ENCODE results near the gene ST3GAL3.

Gene ST3GAL3

GRCh38 chr1:43791243-43791642, 83.9 kb downstream of the ST3GAL3 start:
- DNase-seq, result no peak

DNA sequence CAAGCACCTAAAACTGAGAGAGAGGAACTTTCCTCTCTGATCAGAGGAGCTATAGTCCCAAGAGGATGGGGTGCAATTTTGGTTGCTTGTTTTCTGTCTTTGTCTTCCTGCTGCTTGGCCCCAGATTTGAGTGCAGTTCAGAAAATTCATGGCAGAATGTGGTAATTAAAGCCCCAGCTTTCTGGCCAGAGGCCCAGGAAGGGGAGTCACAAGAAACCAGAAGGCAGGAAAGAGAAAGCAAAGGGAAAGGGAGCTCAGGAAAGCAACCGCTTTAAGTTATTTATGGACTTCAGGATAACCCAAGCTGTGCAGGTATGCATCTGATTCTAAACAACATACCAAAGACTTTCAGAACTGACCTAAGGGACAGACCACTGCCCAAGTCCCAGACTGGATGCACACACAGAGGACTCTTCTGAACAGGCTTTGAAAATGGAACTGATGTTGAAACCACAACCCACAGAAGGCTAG, 88.8 kb downstream of the ST3GAL3 start:
- no peak for DNase-seq

DNA sequence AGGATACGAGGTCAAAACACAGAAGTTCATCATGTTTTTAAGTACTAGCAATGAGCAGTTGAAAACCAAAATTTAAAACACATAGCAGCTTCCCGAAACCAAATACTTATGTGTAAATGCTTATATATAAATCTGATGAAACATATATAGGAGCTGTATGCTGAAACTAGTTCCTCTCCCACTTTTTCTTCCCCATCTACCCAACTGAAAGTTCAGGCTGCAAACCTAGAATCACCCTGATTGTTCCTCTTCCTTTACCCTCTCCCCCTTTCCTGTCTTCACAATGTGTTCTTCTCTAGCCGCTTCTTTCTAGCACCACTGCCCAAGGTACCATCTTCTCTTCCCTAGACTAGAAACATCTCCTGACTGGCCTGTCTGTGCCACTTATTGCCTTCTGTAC, 90.6 kb downstream of the ST3GAL3 start:
- no peak for DNase-seq

GRCh38 chr1:43799656-43800635, 92.6 kb downstream of the ST3GAL3 start:
- DNase-seq, result no peak

GRCh38 chr1:43800771-43801170, 93.4 kb downstream of the ST3GAL3 start:
- no peak for DNase-seq

DNA sequence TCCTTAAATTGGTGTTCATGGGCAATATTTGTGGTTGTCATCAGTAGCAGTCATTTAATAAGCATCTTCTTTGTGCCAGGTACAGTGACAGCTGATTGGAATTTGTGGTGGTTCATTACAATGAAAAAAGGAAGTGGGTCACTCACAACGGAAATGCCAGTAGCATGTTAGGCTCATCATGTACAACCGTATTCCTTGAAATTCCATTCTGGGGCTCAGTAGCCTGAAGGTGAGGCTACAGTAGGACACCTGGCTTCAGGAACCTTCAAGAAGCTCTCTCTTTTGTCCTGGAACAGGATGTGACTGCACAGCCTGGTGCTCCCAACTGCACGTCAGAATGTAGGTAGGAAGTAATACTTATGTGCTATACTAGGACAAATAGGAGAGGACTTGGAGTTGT, 93.9 kb downstream of the ST3GAL3 start:
- DNase-seq, result no peak

DNA sequence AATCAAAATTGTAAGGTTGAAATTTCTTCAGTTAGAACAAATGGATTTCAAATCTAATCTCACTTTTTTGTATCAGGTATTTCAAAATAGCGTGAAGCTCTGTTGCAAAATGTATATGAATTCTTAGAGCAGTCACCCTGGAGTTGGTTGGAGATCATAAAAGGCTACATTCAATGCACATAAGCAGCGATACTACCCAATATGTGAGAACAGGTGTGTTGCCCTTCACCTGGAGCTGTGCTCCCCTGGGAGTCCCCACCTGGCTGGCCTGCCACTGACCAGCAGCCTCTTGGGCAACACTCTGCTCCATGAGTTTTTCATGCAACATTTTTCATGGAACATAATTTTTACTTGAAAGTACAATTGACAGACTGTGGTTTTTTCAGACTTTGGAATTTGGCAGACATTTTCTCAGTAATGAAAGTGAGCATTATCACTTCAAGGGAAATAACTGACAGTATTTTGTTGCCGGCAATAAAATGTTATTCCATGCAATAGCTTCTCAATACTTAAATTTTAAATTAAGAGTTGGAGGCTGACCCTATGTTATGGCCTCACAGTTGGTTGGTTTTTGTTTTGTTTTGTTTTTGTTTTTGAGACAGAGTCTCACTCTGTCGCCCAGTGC, 95.1 kb downstream of the ST3GAL3 start:
- DNase-seq, result no peak

- DNase-seq, result no peak
Observed at GRCh38 chr1:43803105-43803504, 95.8 kb downstream of the ST3GAL3 start.

- DNase-seq, result no peak
Observed at GRCh38 chr1:43803646-43804045, 96.3 kb downstream of the ST3GAL3 start.

GRCh38 chr1:43804569-43804968, 97.2 kb downstream of the ST3GAL3 start:
- DNase-seq, result no peak

GRCh38 chr1:43805340-43805739, 98.0 kb downstream of the ST3GAL3 start:
- DNase-seq, result no peak

GRCh38 chr1:43806183-43806582, 98.8 kb downstream of the ST3GAL3 start:
- no peak for DNase-seq

GRCh38 chr1:43809097-43809673, 101.8 kb downstream of the ST3GAL3 start:
- no peak for DNase-seq

GRCh38 chr1:43812579-43812978, 105.2 kb downstream of the ST3GAL3 start:
- no peak for DNase-seq

DNA sequence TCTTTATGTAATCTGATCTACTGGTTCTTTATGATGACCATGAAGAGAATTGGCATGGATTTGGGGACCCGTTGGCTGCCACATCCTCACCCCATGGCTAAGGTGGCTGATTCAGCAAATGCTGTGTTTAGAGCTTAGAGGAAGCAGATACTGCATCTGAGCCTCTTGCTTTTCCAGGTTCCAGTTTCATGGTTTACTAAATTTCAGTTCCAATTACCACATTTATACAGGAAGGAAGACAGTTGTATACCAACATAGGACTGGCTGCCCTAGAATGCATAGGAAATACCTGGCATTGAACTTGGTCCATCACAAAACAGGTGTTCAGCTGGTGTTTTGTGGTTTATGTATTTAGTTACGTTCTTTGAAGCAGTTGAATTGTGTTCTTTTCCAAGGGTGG, 107.1 kb downstream of the ST3GAL3 start:
- no peak for DNase-seq

DNA sequence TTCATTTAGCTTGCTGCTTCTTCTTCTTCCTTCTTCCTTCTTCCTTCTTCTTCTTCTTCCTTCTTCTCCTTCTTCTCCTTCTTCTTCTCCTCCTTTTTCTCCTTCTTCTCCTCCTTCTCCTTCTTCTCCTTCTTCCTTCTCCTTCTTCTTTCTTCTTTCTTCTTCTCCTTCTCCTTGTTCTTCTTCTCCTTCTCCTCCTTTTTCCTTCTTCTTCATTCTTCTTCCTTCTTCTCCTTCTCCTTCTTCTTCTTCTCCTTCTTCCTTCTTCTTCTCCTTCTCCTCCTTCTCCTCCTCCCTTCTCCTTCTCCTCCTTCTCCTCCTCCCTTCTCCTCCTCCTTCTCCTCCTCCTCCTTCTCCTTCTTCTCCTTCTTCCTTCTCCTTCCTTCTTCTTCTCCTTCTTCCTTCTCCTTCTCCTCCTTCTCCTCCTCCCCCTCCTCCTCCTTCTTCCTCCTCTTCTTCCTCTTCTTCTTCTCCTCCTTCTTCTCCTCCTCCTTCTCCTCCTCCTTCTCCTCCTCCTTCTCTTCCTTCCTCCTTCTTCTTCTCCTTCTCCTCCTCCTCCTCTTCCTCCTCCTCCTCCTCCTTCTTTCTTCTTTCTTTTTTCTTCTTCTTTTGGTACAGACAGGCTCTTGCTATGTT, 110.1 kb downstream of the ST3GAL3 start:
- no peak for DNase-seq

GRCh38 chr1:43818691-43819090, 111.4 kb downstream of the ST3GAL3 start:
- DNase-seq, result no peak

- DNase-seq, result no peak
Observed at GRCh38 chr1:43819357-43819756, 112.0 kb downstream of the ST3GAL3 start.

- DNase-seq, result no peak
Observed at GRCh38 chr1:43821471-43821870, 114.1 kb downstream of the ST3GAL3 start.

DNA sequence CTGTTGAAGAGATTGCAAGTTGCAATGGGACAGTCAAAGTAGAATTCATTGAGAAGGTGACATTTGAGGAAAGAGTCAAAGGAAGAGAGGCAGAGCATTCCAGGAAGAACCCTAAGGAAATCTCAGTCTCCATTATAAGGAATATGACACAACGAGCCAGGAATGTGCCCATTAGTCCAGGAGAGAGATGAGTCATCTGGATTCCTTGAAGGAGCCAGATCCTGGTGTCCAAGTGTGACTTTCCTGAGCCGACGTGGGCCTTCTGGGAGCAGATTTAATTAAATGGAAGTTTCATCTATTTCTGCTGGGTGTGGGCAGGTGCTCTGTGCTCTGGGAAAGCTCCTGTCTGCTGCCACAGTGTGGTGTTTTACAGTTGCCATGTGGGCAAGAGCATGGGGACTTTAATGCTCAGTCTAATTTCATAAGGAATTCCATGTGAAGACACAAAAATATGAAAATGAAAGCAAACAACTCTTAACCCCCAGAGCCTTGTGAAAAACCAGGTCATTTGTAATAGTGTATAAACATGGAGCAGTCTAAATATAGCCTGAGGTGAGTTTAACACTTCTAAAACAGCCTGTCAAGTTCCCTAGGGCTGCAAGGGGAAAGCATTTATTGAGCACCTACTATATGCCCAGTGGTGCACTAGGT, 114.8 kb downstream of the ST3GAL3 start:
- DNase-seq, result no peak

DNA sequence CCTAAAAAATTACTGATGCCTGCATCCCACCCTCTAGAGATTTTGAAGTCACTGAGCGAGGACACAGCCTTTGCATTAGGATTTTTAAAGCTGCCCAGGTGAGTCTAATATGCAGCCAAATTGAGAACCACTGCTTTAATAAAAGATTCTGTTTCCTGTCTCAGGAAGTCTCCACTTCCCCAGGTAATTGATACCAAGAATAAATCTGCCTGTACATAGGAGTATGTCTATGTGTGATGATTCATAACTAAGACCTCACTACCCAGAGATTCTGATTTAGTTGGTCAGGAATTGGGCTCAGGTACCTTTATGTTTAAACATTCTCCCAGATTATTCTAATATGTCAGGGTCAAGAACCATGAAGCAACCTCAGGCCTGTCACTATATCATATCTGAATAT, 117.5 kb downstream of the ST3GAL3 start:
- DNase-seq, result no peak

DNA sequence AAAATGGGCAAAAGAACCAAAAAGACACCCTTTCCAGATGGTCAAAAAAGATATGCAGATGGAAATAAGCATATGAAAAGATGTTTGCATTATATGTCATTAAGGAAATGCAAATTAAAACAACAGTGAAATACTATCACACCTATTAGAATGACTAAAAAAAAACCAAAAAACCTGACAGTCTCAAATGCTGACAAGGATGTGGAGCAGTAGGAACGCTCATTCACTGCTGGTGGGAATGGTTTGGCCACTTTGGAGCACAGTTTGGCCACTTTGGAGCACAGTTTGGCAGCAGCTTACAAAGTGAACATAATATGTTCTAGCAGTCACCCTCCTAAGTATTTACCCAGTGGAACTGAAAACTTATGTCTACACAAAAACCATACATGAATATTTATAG, 121.2 kb downstream of the ST3GAL3 start:
- DNase-seq, result no peak

DNA sequence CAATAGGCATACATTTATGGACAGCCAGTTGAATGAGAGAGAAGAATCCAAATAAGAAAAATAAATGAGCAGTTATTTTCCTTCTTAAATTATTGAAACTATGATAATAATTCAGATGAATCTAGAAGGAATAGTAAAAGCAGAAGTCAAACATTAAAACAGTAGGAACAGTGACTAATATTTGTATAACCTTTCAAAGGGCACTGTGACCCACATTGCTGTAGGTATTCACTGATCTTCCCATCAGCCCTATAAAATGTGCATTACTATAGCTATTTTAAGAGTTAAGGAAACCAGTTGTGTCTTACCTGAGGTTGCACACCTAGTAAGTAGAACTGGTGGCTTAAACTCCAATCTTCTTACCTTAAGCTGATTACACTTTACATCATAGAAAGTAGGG, 123.5 kb downstream of the ST3GAL3 start:
- no peak for DNase-seq

Measured in CD4-positive, alpha-beta T cell treated with Interleukin-12 subunit alpha and Interleukin-12 subunit beta, for 1 hour (primary cell).